Liver (tissue), 9 donors: ENCODE measurements around the gene APBA1. TPM values are rescaled to one million over a fixed set of nuclear protein-coding genes. Genes with fewer than 3 reads are reported as not detected.

Experiments
- DNase-seq: peaks from one replicate; pipeline ENCODE4 v3.0.0-alpha.2; 2017; ENCODE audit warnings: low spot score
- H3K27ac ChIP-seq, 2 donors: one replicate each; pipeline ENCODE4 v1.7.0; 2013; ENCODE audit warnings: inconsistent platforms in 2 of 2, low read length in 2 of 2, control low read depth in 1 of 2, low read depth in 1 of 2, mild to moderate bottlenecking in 1 of 2
- H3K27me3 ChIP-seq, 4 donors: one replicate each; pipeline versions ENCODE4 v1.6.1 to v1.7.0; 2013; ENCODE audit warnings: low read length in 3 of 4, inconsistent platforms in 1 of 4, mild to moderate bottlenecking in 1 of 4, moderate library complexity in 1 of 4; ENCODE audit not compliant: control insufficient read depth in 4 of 4, insufficient read depth in 4 of 4
- H3K36me3 ChIP-seq, 4 donors: one replicate each; pipeline versions ENCODE4 v1.6.1 to v1.7.0; 2013; ENCODE audit warnings: low read length in 3 of 4, mild to moderate bottlenecking in 3 of 4, low read depth in 1 of 4, moderate library complexity in 1 of 4; ENCODE audit not compliant: control insufficient read depth in 4 of 4, insufficient read depth in 3 of 4
- H3K4me1 ChIP-seq, 4 donors: one replicate each; pipeline versions ENCODE4 v1.6.1 to v1.7.0; 2013; ENCODE audit warnings: low read length in 3 of 4, mild to moderate bottlenecking in 3 of 4, moderate library complexity in 1 of 4; ENCODE audit not compliant: control insufficient read depth in 4 of 4, insufficient read depth in 4 of 4
- H3K4me3 ChIP-seq, 3 donors: one replicate each; pipeline versions ENCODE4 v1.6.1 to v1.7.0; 2013; ENCODE audit warnings: low read length in 3 of 3, control low read depth in 1 of 3, low read depth in 1 of 3, mild to moderate bottlenecking in 1 of 3
- H3K9ac ChIP-seq, 2 donors: one replicate each; pipeline ENCODE4 v1.7.0; 2013; ENCODE audit warnings: low read length in 2 of 2, mild to moderate bottlenecking in 2 of 2, moderate library complexity in 2 of 2, control low read depth in 1 of 2, low read depth in 1 of 2
- H3K9me3 ChIP-seq, 4 donors: one replicate each; pipeline versions ENCODE4 v1.6.1 to v1.7.0; 2013; ENCODE audit warnings: low read length in 3 of 4; ENCODE audit not compliant: control insufficient read depth in 4 of 4
- ATF3 ChIP-seq: IDR thresholded peaks from 2 replicates; pipeline ENCODE4 v1.6.1; 2016; ENCODE audit warnings: antibody characterized with exemption
- CTCF ChIP-seq: fragments of 150-350 bp; IDR thresholded peaks from 2 replicates; pipeline ENCODE4 v1.5.1; 2017; ENCODE audit warnings: improper control_type of control experiment, low read depth, low read length; ENCODE audit not compliant: missing input control
- FOXA1 ChIP-seq: IDR thresholded peaks from 2 replicates; pipeline ENCODE4 v1.6.1; 2016; ENCODE audit warnings: antibody characterized with exemption
- FOXA2 ChIP-seq: IDR thresholded peaks from 2 replicates; pipeline ENCODE4 v1.6.1; 2016; ENCODE audit warnings: antibody characterized with exemption
- GABPA ChIP-seq, 2 donors: IDR thresholded peaks in 1 of 2; conservative IDR thresholded peaks in 1 of 2; 2 replicates each; pipeline ENCODE4 v1.6.1; 2016; ENCODE audit warnings: antibody characterized with exemption in 2 of 2, mild to moderate bottlenecking in 1 of 2, moderate library complexity in 1 of 2
- HNF4A ChIP-seq, 2 donors: conservative IDR thresholded peaks; 2 replicates each; pipeline ENCODE4 v1.6.1; 2016; ENCODE audit warnings: antibody characterized with exemption in 2 of 2, mild to moderate bottlenecking in 2 of 2
- HNF4G ChIP-seq: IDR thresholded peaks from 2 replicates; pipeline ENCODE4 v1.6.1; 2016; ENCODE audit warnings: antibody characterized with exemption
- JUND ChIP-seq, 2 donors: IDR thresholded peaks; 2 replicates each; pipeline ENCODE4 v1.6.1; 2016; ENCODE audit warnings: antibody characterized with exemption in 2 of 2
- MAX ChIP-seq: IDR thresholded peaks from 2 replicates; pipeline ENCODE4 v1.6.1; 2016; ENCODE audit warnings: antibody characterized with exemption
- NR2F2 ChIP-seq: IDR thresholded peaks from 2 replicates; pipeline ENCODE4 v1.6.1; 2016; ENCODE audit warnings: antibody characterized with exemption
- RAD21 ChIP-seq, 2 donors: IDR thresholded peaks; 2 replicates each; pipeline ENCODE4 v1.6.1; 2016; ENCODE audit warnings: antibody characterized with exemption in 2 of 2, mild to moderate bottlenecking in 2 of 2
- REST ChIP-seq: IDR thresholded peaks from 2 replicates; pipeline ENCODE4 v1.6.1; 2016; ENCODE audit warnings: antibody characterized with exemption, mild to moderate bottlenecking
- RXRA ChIP-seq, 2 donors: IDR thresholded peaks; 2 replicates each; pipeline ENCODE4 v1.6.1; 2017 to 2018; ENCODE audit warnings: antibody characterized with exemption in 2 of 2, mild to moderate bottlenecking in 1 of 2
- TAF1 ChIP-seq: conservative IDR thresholded peaks from 2 replicates; pipeline ENCODE4 v1.6.1; 2016; ENCODE audit warnings: antibody characterized with exemption, mild to moderate bottlenecking
- YY1 ChIP-seq: IDR thresholded peaks from 2 replicates; pipeline ENCODE4 v1.6.1; 2016; ENCODE audit warnings: antibody characterized with exemption, mild to moderate bottlenecking
- ZBTB33 ChIP-seq: IDR thresholded peaks from 2 replicates; pipeline ENCODE4 v1.6.1; 2016; ENCODE audit warnings: antibody characterized with exemption
- WGBS: extraction: QIAGEN DNeasy Blood & Tissue Kit; methylation state at CpG from one replicate; pipeline ENCODE4 v1.1.7; 2013; 5-methylcytosine and 5-hydroxymethylcytosine counted together
- polyA plus RNA-seq, 2 donors: library from polyadenylated mRNA; stranded (reverse) in 1 of 2; unstranded in 1 of 2; fragments of 200-250 nt in 1 of 2; fragments of >200 nt in 1 of 2; fragmentation: Nextera tagmentation in 1 of 2; extraction: Ambion mirVana in 1 of 2; gene quantifications; one replicate each; pipeline versions ENCODE4 v1.2.1 to v1.2.3, GENCODE V29; 2013 to 2015
- total RNA-seq, 2 donors: library from RNA; depleted of rRNA; stranded (reverse); fragments of >200 nt; gene quantifications; one replicate each; pipeline ENCODE4 v1.2.3, GENCODE V29; 2014
- donor health status: healthy.
- donor health status: healthy.
- donor health status: healthy.
- donor health status: healthy.
- donor health status: healthy.

Gene APBA1
- total and polyA plus RNA-seq, 4 donors: 2.8 to 19.0 (median 6.1) TPM

- WGBS: 70% methylated on average over 4 of the region's 4 CpGs
Measured at GRCh38 chr9:69605406-69605805, 66.8 kb downstream of the APBA1 start.

GRCh38 chr9:69604568-69605219 is 67.5 kb downstream of the APBA1 start:
- H3K27me3 ChIP-seq: no peaks in the 10 kb centered on the region
- H3K4me3 ChIP-seq: no peak overlapping the region
- H3K9me3 ChIP-seq: no peaks in the 10 kb centered on the region
- peaks cover 0 to 10% (median 0%) of the 10 kb centered on the region in 4 donors for H3K4me1 ChIP-seq
- H3K36me3 ChIP-seq: no peaks in the 10 kb centered on the region
- DNase-seq: no peak
- H3K27ac ChIP-seq: no peak overlapping the region
- TF ChIP-seq FOXA1 (no peak), HNF4G (no peak), NR2F2 (no peak), ATF3 (no peak), ZBTB33 (no peak), GABPA (IDR thresholded peaks at IDR 0.05 in 1 of 2, conservative IDR thresholded peaks at IDR 0.05 in 1 of 2) (no peak), MAX (no peak), REST (no peak), RXRA (IDR thresholded peaks at IDR 0.05) (no peak), HNF4A (conservative IDR thresholded peaks at IDR 0.05) (no peak), CTCF (no peak)
- H3K9ac ChIP-seq: no peak overlapping the region
- WGBS: 96% methylated on average over 10 of the region's 10 CpGs

More at GRCh38 chr9:69605406-69605805, 66.8 kb downstream of the APBA1 start:
- H3K9ac ChIP-seq: no peak overlapping the region
- no peaks in the 10 kb centered on the region for H3K27me3 ChIP-seq
- H3K27ac ChIP-seq: no peak overlapping the region
- DNase-seq: no peak
- H3K4me3 ChIP-seq: no peak overlapping the region
- H3K36me3 ChIP-seq: no peaks in the 10 kb centered on the region
- TF ChIP-seq RAD21 (IDR thresholded peaks at IDR 0.05) (no peak), MAX (no peak), NR2F2 (no peak), FOXA1 (no peak), RXRA (IDR thresholded peaks at IDR 0.05) (no peak), FOXA2 (no peak), JUND (IDR thresholded peaks at IDR 0.05) (no peak), CTCF (no peak), HNF4A (conservative IDR thresholded peaks at IDR 0.05) (no peak), HNF4G (no peak), YY1 (no peak), TAF1 (no peak), GABPA (IDR thresholded peaks at IDR 0.05 in 1 of 2, conservative IDR thresholded peaks at IDR 0.05 in 1 of 2) (no peak), ATF3 (no peak)
- peaks cover 0 to 4% (median 0%) of the 10 kb centered on the region in 4 donors for H3K4me1 ChIP-seq
- no peaks in the 10 kb centered on the region for H3K9me3 ChIP-seq
